Measurements from ENCODE around the gene DESI2. TPM values are rescaled to one million over a fixed set of nuclear protein-coding genes. Genes with fewer than 3 reads are reported as not detected.
A peak's percentile ranks its signal among the peaks of the same experiment; 100 is the strongest.

The DESI2 gene
- total RNA-seq, 1 donor from 2014 or later, result 43.7 TPM

DNA sequence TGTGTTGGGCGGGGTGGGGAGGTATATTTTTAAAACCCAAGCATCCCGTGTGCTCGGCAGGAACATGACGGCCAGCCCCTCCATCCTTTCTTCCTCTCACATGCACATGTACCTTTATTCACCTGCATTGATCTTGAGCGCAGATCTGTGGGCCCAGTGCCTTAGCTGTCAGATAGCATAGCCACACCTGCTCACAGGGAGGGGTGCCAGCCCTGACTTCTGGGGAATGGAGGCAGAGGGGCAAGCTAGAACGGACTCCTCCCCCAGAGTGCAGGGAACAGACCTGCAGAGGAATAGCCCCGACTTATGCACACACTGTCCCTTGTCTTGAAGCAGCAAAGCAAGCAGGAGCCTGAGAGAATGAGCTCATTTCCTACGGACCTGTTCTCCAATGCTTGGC is 56.1 kb downstream of the DESI2 start:
- Histone ChIP-seq H3K27me3 (ENCODE audit: low read depth) (no peaks in the 10 kb centered on the region), H3K27ac (no peak overlapping the region), H3K4me3 (no peak overlapping the region), H3K9me3 (no peaks in the 10 kb centered on the region), H3K36me3 (peaks cover 23% of the 10 kb centered on the region), H3K4me1 (peaks cover 3% of the 10 kb centered on the region)
- DNase-seq (no peak), ATAC-seq (no peak)
- TF ChIP-seq, protein P1, sequence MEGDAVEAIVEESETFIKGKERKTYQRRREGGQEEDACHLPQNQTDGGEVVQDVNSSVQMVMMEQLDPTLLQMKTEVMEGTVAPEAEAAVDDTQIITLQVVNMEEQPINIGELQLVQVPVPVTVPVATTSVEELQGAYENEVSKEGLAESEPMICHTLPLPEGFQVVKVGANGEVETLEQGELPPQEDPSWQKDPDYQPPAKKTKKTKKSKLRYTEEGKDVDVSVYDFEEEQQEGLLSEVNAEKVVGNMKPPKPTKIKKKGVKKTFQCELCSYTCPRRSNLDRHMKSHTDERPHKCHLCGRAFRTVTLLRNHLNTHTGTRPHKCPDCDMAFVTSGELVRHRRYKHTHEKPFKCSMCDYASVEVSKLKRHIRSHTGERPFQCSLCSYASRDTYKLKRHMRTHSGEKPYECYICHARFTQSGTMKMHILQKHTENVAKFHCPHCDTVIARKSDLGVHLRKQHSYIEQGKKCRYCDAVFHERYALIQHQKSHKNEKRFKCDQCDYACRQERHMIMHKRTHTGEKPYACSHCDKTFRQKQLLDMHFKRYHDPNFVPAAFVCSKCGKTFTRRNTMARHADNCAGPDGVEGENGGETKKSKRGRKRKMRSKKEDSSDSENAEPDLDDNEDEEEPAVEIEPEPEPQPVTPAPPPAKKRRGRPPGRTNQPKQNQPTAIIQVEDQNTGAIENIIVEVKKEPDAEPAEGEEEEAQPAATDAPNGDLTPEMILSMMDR (IDR thresholded peaks at IDR 0.05), result no peak
- intact Hi-C loops (cut with DNase I), result no loop called here

DNA sequence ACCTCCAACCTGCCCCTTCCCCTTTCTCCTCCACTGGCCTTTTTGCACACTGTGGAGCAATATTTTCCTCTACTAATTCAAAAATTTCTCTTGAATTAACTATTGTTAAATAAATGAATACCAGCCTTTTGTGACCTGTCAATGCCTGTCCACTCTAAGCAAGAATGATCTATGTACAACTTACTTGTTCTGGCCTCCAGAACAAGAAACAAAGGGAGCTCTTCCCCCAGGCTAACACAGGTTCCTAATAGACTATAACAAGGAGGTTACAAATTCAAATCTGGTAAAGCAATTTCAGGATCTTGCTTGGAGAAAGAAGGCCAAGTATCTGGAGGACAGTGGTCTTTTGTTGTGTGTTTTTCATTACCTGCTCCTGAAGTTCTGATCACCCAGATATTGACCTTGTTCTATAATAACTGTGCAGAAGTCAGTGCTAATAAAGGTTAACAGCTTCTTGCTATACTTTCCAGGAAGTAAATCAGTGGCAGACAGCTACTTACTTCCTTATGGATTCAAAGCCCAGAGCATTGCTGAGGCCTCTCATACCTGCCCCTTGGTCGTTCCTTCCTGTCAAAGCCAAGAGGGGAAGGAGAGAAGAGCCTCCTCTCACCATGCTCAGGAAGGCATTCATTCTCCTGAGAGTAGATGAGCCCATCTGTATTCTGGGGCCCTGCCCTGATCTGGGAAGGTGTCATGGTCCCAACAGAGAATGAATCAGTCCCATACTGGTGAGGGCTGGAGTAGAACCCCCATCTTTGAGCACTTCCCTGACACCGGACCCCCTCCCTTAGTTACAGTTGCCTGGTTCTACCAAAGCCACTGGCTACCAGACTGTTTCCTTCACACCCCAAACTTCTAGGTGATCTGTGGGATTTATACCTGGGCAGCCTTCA is 56.8 kb downstream of the DESI2 start:
- no peaks in the 10 kb centered on the region for H3K27me3 ChIP-seq (ENCODE audit: low read depth)
- no peaks in the 10 kb centered on the region for H3K9me3 ChIP-seq
- peaks cover 3% of the 10 kb centered on the region for H3K4me1 ChIP-seq
- no peak overlapping the region for H3K4me3 ChIP-seq
- TF ChIP-seq, protein P1 (IDR thresholded peaks at IDR 0.05), result no peak
- ATAC-seq (peak; percentile 13 to 31), DNase-seq (no peak)
- no peak overlapping the region for H3K27ac ChIP-seq
- intact Hi-C loops (cut with DNase I), result no loop called here
- H3K36me3 ChIP-seq, result peaks cover 23% of the 10 kb centered on the region

DNA sequence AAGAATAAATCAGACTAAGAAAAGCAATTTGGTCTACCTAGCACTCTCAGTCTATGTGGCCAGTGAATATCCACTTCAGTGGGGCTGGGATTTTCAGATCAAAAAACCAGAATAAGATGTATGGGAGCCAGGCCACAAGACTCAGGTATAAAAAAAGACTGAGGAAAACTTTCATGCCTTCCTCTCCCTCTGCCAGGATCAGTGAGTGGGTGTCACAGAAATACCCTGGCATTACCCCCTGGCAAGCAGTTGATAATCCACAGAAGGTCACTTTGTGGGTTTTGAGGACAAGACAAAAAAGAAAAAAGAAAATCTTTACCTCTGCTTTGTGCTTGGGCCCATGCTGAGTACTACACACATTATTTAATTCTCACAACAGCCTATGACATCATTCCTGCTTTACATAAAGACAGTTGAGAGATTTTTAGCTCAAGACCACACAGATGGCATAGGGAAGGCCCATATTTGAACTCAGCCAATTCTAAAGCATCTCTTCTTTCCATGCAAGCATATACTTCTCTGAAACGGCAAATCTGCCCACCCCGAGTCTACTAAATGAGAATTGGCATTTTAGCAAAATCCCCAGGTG is 57.6 kb downstream of the DESI2 start:
- Histone ChIP-seq H3K36me3 (peaks cover 19% of the 10 kb centered on the region), H3K27me3 (ENCODE audit: low read depth) (no peaks in the 10 kb centered on the region), H3K9me3 (no peaks in the 10 kb centered on the region), H3K27ac (no peak overlapping the region), H3K4me1 (no peaks in the 10 kb centered on the region), H3K4me3 (no peak overlapping the region)
- intact Hi-C loops (cut with DNase I), result no loop called here
- TF ChIP-seq, protein P1 (IDR thresholded peaks at IDR 0.05), result no peak
- no peak for DNase-seq
- ATAC-seq, result no peak

DNA sequence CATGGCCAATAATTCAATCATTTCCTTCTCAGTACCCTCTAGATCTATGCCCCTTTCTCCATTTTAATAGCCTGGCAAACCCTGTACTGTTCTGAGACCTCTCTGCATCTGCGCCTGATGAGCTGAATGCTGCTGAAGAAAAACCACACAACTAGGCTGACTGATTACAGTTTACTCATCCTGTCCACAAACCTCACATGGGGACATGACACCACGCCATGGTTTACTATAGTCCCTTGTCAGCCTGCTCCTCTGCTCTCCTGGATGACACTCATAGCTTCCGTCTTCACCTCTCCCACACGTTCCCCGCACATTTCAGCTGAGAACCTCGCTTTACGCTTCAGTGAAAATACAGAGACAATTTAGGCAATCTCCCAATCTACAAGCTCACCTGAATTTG is 59.7 kb downstream of the DESI2 start:
- Histone ChIP-seq H3K9me3 (no peaks in the 10 kb centered on the region), H3K4me3 (no peak overlapping the region)
- TF ChIP-seq, protein P1 (IDR thresholded peaks at IDR 0.05), result no peak

DNA sequence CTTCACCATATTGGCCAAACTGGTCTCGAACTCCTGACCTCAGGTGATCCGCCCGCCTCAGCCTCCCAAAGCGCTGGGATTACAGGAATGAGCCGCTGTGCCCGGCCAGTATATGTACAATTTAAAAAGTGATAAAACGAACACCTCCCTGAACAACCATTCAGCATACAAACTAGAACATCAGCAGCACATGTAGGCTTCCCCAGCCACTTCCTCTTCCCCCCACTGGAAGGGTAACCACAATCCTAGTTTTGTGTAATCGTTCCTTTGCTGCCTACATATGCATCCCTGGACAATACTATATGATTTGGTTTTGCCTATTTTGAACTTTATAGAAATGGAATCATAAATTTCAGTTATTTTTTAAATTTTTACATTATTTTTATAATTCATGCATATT is 60.4 kb downstream of the DESI2 start:
- no peak for DNase-seq
- Histone ChIP-seq H3K36me3 (no peaks in the 10 kb centered on the region), H3K4me1 (no peaks in the 10 kb centered on the region), H3K9me3 (no peaks in the 10 kb centered on the region), H3K27me3 (ENCODE audit: low read depth) (no peaks in the 10 kb centered on the region), H3K27ac (no peak overlapping the region), H3K4me3 (no peak overlapping the region)
- intact Hi-C loops (cut with DNase I), result no loop called here
- TF ChIP-seq, protein P1 (IDR thresholded peaks at IDR 0.05), result no peak
- no peak for ATAC-seq

More for the DNA sequence above, 59.7 kb downstream of the DESI2 start:
- Histone ChIP-seq H3K4me1 (no peaks in the 10 kb centered on the region), H3K27ac (no peak overlapping the region), H3K27me3 (ENCODE audit: low read depth) (no peaks in the 10 kb centered on the region), H3K36me3 (no peaks in the 10 kb centered on the region)
- DNase-seq, result no peak
- no peak for ATAC-seq
- intact Hi-C loops (cut with DNase I), result no loop called here

Data from lower lobe of right lung (tissue), 2 donors.